Lower leg skin (tissue), 4 donors: ENCODE data around the gene CLEC6A. TPM values are rescaled to one million over a fixed set of nuclear protein-coding genes. Genes with fewer than 3 reads are reported as not detected.
A peak's percentile ranks its signal among the peaks of the same experiment; 100 is the strongest.
"Not testable (repeated sequence)": the region's sequence is repeated elsewhere in the genome, so short reads cannot be mapped to it uniquely, and the experiment has no call there.

Experiments used
- DNase-seq, 2 donors: peaks; one replicate each; pipeline ENCODE4 v3.0.0-alpha.2; 2019; ENCODE audit warnings: low spot score in 2 of 2
- H3K4me3 ChIP-seq: fragments of 200-600 bp; sonication (generic); 2 replicates; pipeline ENCODE4 v1.5.1; 2017; ENCODE audit warnings: mild to moderate bottlenecking, low read depth; ENCODE audit not compliant: poor library complexity, severe bottlenecking
- POLR2A ChIP-seq, 2 donors: fragments of 450-650 bp; IDR thresholded peaks; one replicate each; pipeline ENCODE4 v1.6.1; 2016 to 2017; ENCODE audit warnings: antibody characterized with exemption in 2 of 2, mild to moderate bottlenecking in 1 of 2, moderate library complexity in 1 of 2
- WGBS, 2 donors: methylation state at CpG; one replicate each; pipeline ENCODE4 v1.1.5; 2018; 5-methylcytosine and 5-hydroxymethylcytosine counted together
- intact Hi-C: fragments of 100-400 bp; cut with DNase I; formaldehyde crosslinking; loops from one replicate; pipeline ENCODE4 v1.15.0; 2023; ENCODE audit warnings: low total_unique reads
- total RNA-seq, 4 donors: library from RNA; depleted of rRNA; stranded (reverse); fragments of >200 nt; gene quantifications; one replicate each; pipeline ENCODE4 v1.1.0, GENCODE V29; 2016
- TF ChIP-seq, protein P1 (sequence below), 3 donors: fragments of 450-650 bp; IDR thresholded peaks; one replicate each; pipeline ENCODE4 v1.5.1; 2016; ENCODE audit warnings: antibody characterized with exemption in 3 of 3, mild to moderate bottlenecking in 3 of 3, moderate library complexity in 2 of 3

Gene CLEC6A
- total RNA-seq, 4 donors from 2014 or later: not detected

GRCh38 chr12:8483079-8483478 lies 27.3 kb downstream of the CLEC6A start:
- no peak for TF ChIP-seq POLR2A (IDR thresholded peaks at IDR 0.05)
- TF ChIP-seq, protein P1, sequence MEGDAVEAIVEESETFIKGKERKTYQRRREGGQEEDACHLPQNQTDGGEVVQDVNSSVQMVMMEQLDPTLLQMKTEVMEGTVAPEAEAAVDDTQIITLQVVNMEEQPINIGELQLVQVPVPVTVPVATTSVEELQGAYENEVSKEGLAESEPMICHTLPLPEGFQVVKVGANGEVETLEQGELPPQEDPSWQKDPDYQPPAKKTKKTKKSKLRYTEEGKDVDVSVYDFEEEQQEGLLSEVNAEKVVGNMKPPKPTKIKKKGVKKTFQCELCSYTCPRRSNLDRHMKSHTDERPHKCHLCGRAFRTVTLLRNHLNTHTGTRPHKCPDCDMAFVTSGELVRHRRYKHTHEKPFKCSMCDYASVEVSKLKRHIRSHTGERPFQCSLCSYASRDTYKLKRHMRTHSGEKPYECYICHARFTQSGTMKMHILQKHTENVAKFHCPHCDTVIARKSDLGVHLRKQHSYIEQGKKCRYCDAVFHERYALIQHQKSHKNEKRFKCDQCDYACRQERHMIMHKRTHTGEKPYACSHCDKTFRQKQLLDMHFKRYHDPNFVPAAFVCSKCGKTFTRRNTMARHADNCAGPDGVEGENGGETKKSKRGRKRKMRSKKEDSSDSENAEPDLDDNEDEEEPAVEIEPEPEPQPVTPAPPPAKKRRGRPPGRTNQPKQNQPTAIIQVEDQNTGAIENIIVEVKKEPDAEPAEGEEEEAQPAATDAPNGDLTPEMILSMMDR (IDR thresholded peaks at IDR 0.05): no peak
- DNase-seq: no peak
- intact Hi-C loops: no loop called here
- H3K4me3 ChIP-seq: no peak overlapping the region

- WGBS, 2 donors: 72 to 79% methylated on average over 5 of the region's 5 CpGs
- intact Hi-C loops: no loop called here
- no peak overlapping the region for H3K4me3 ChIP-seq
- DNase-seq: no peak
- TF ChIP-seq, protein P1 (IDR thresholded peaks at IDR 0.05): no peak
- TF ChIP-seq POLR2A (IDR thresholded peaks at IDR 0.05): no peak
Measured at GRCh38 chr12:8491646-8492530, 36.1 kb downstream of the CLEC6A start.

DNA sequence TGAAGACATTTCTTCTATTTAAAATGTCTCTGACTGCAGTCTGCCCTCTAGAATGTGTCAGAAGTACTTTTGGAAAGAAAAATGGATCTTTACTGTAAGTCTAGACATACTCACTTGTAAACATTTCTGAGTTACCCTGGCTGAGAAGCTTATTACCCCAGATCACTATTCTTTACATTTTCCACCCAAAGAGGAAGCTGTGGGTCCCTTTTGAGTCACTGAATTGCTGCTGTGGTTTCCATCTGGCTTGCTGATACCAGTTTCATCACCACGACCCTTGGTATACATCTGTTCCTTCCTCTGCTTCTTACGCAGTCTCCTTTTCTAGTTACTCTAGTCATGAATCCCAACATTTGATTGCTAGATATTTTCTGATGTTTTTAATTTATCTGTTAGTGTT lies 37.3 kb downstream of the CLEC6A start:
- H3K4me3 ChIP-seq: no peak overlapping the region
- intact Hi-C loops: no loop called here
- peak in 1 of 2 donors; percentile 39 for DNase-seq
- TF ChIP-seq POLR2A (IDR thresholded peaks at IDR 0.05): no peak
- TF ChIP-seq, protein P1 (IDR thresholded peaks at IDR 0.05): no peak
- WGBS, 2 donors: 38 to 65% methylated on average over 1 to 2 of the region's 2 CpGs

GRCh38 chr12:8495671-8496070 lies 39.9 kb downstream of the CLEC6A start:
- whole genome bisulfite sequencing, 2 donors: 84 to 92% methylated on average over 4 of the region's 4 CpGs
- intact Hi-C loops: not testable (repeated sequence)

GRCh38 chr12:8496074-8496473 lies 40.3 kb downstream of the CLEC6A start:
- H3K4me3 ChIP-seq, intact Hi-C loops, DNase-seq: not testable (repeated sequence)
- WGBS, 2 donors: 61 to 73% methylated on average over 7 of the region's 7 CpGs

More at GRCh38 chr12:8495671-8496070, 39.9 kb downstream of the CLEC6A start:
- DNase-seq, H3K4me3 ChIP-seq: not testable (repeated sequence)

DNA sequence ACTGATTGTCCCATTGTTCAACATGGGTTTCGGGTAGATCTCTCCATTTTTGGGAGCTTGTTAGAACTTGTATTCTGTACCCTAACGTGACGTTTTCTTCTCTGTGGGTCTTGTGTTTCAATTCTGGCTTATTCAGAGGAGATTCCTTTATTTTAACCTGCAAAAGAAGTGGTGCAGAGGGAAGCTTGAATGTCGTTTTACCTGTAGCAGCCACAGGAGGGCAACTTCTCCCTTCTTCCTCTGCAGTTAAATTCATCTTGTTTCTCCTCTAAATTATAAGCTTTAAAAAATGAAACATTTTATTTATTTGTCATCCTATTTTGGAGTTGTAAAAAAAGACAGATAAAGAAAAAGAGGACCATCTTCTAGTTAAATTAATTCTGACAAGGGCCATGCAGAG lies 43.9 kb downstream of the CLEC6A start:
- TF ChIP-seq, protein P1 (IDR thresholded peaks at IDR 0.05): no peak
- no peak for TF ChIP-seq POLR2A (IDR thresholded peaks at IDR 0.05)
- intact Hi-C loops: no loop called here
- no peak for DNase-seq
- WGBS, 2 donors: 37 to 38% methylated on average over 4 of the region's 4 CpGs
- no peak overlapping the region for H3K4me3 ChIP-seq

DNA sequence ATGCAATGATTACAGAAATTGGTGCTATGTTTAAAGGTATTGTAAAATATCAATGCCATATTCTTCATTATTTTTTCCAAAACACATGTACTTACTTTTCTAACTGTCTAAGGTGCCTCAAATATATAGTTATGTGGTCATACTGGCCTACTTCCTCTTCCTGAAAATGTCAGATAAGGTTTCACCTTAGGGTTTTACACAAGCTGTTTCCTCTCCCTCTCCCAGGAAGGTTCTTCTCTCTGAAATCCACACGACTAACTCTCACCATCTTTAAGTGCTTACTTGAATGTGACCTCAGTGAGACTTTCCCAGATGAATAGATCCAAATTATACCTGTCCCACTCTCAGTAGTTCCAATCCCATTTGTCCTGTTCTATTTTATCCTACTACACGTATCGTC lies 46.0 kb downstream of the CLEC6A start:
- WGBS, 2 donors: 68 to 73% methylated on average over 3 of the region's 3 CpGs
- no peak for DNase-seq
- TF ChIP-seq POLR2A (IDR thresholded peaks at IDR 0.05): no peak
- TF ChIP-seq, protein P1 (IDR thresholded peaks at IDR 0.05): no peak
- H3K4me3 ChIP-seq: no peak overlapping the region
- intact Hi-C loops: no loop called here
